Activated CD8-positive, alpha-beta T cell treated with anti-CD3 and anti-CD28 coated beads for 36 hours (primary cell): ENCODE data around the gene NOPCHAP1. TPM values are rescaled to one million over a fixed set of nuclear protein-coding genes. Genes with fewer than 3 reads are reported as not detected.

Experiments used
- ATAC-seq: fragments of 200-7000 bp; cut with Tn5 transposase; one replicate; pipeline ENCODE4 v1.10.0; 2021; ENCODE audit warnings: mild to moderate bottlenecking, moderate library complexity
- CTCF ChIA-PET: fragments of 350-600 bp; sonication (Branson Sonifier 250); formaldehyde crosslinking; loops from one replicate; lab custom pipeline; 2021; ENCODE audit warnings: antibody characterized with exemption; lab: Charles Lee
- POLR2A ChIA-PET: fragments of 350-600 bp; sonication (Branson Sonifier 250); formaldehyde crosslinking; loops from one replicate; lab custom pipeline; 2021; ENCODE audit warnings: antibody characterized with exemption; lab: Charles Lee
- DNase-seq: peaks from one replicate; pipeline ENCODE4 v3.0.0-alpha.2; 2020
- H3K27ac Mint-ChIP-seq: one replicate; pipeline ENCODE4 v1.8.0; 2021; ENCODE audit warnings: mild to moderate bottlenecking, mixed read lengths
- H3K27me3 Mint-ChIP-seq: one replicate; pipeline ENCODE4 v1.8.0; 2021; ENCODE audit warnings: mixed read lengths
- H3K36me3 Mint-ChIP-seq: one replicate; pipeline ENCODE4 v1.8.0; 2021; ENCODE audit warnings: low read depth, mixed read lengths
- H3K4me1 Mint-ChIP-seq: one replicate; pipeline ENCODE4 v1.8.0; 2021; ENCODE audit warnings: low read depth, mixed read lengths
- H3K4me3 Mint-ChIP-seq: one replicate; pipeline ENCODE4 v1.8.0; 2021; ENCODE audit warnings: mild to moderate bottlenecking, moderate library complexity, mixed read lengths
- H3K9me3 Mint-ChIP-seq: one replicate; pipeline ENCODE4 v1.8.0; 2021; ENCODE audit warnings: mixed read lengths
- CTCF ChIP-seq: fragments of 200-600 bp; IDR thresholded peaks from one replicate; pipeline ENCODE4 v1.8.0; 2022; ENCODE audit warnings: antibody characterized with exemption, mild to moderate bottlenecking
- intact Hi-C: fragments of 100-400 bp; cut with micrococcal nuclease; formaldehyde crosslinking; loops from one replicate; pipeline ENCODE4 v1.10.0; 2022
- total RNA-seq, 2 experiments: library from RNA; stranded (reverse); gene quantifications; one replicate each; pipeline ENCODE4 v1.2.3, GENCODE V29; 2021

NOPCHAP1 gene
- total RNA-seq, 2 experiments from 2014 or later, result 39.4 to 42.0 TPM

- Mint-ChIP-seq H3K36me3 (peaks cover 89% of the 10 kb centered on the region), H3K4me3 (no peak overlapping the region), H3K27ac (no peak overlapping the region), H3K27me3 (no peaks in the 10 kb centered on the region), H3K9me3 (peaks cover 2% of the 10 kb centered on the region), H3K4me1 (peaks cover 25% of the 10 kb centered on the region)
- intact Hi-C loops, result no loop called here
- CTCF ChIA-PET, result no interaction called here
- no peak for TF ChIP-seq CTCF
- ATAC-seq (no peak), DNase-seq (no peak)
- POLR2A ChIA-PET, result no interaction called here
Observed at GRCh38 chr12:104998423-104999346, 12.6 kb downstream of the NOPCHAP1 start.

DNA sequence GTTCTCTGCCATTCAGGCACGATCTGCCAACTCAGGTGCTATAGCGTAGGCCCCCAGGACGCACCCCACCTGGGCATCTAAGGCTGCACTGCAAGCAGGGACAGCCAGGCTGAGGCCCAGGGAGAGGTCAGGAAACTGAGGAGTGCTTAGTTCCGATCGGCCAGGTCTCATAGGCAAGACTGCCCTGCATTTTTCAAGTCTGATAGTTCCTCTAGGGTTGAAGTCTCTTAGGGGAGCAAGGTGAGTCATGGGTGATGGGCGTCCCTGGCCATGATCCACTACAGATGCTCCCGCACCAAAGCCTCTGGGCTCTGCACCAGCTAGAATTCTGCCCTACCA lies 13.2 kb downstream of the NOPCHAP1 start:
- H3K27me3 Mint-ChIP-seq, result no peaks in the 10 kb centered on the region
- no peak overlapping the region for H3K27ac Mint-ChIP-seq
- intact Hi-C loops, result no loop called here
- DNase-seq, result no peak
- CTCF ChIA-PET, result no interaction called here
- peaks cover 24% of the 10 kb centered on the region for H3K4me1 Mint-ChIP-seq
- H3K4me3 Mint-ChIP-seq, result no peak overlapping the region
- no peak for TF ChIP-seq CTCF
- no peak for ATAC-seq
- H3K9me3 Mint-ChIP-seq, result peaks cover 2% of the 10 kb centered on the region
- POLR2A ChIA-PET, result no interaction called here
- peaks cover 88% of the 10 kb centered on the region for H3K36me3 Mint-ChIP-seq

DNA sequence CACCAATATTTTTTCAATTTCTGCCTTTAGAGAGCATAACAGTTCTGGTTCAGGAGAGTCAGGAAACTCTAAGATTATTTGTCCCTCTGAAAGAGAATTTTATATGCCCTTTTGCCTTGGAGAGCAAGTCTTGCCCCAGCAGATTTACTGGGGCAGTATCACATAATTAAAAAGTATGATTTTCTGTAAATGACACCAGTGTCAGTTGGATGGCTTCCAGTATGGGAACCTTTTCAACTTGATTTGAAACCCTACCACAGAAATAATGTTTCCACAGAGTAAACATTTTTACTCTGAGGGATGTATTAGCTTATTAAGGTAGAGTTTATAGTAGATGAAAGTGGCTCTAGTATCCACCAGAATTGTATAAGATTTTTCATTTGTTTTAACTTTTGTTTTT lies 15.4 kb downstream of the NOPCHAP1 start:
- DNase-seq (no peak), ATAC-seq (no peak)
- Mint-ChIP-seq H3K36me3 (peaks cover 84% of the 10 kb centered on the region), H3K27ac (no peak overlapping the region), H3K4me1 (peaks cover 24% of the 10 kb centered on the region), H3K27me3 (no peaks in the 10 kb centered on the region), H3K4me3 (no peak overlapping the region), H3K9me3 (peaks cover 2% of the 10 kb centered on the region)
- CTCF ChIA-PET, result interaction anchor here (0.6 to 1.4 kb wide), 4 partner anchors 21 to 91 kb away, joined by 3 to 5 read pairs (median 4); no protein-coding TSS in a partner anchor
- POLR2A ChIA-PET, result no interaction called here
- intact Hi-C loops, result no loop called here
- no peak for TF ChIP-seq CTCF

DNA sequence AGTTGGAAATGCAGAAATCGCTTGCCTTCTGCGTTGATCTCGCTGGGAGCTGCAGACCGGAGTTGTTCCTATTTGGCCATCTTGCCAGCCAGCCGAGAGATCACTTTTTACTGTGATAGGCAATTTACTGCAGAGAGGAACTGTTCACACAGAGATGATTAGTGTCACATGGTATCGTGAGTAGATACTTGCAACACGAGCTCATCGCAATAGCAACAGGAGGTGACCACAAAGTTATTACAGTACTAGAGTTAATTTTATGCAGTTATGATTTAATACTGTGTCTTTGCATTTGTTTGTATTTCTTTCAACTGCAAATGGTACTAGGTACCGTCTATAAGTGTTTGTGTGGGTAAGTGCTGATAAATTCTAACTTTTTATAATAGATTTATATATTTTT lies 27.8 kb downstream of the NOPCHAP1 start:
- ATAC-seq (no peak), DNase-seq (no peak)
- no peaks in the 10 kb centered on the region for H3K27me3 Mint-ChIP-seq
- H3K4me3 Mint-ChIP-seq, result no peak overlapping the region
- H3K36me3 Mint-ChIP-seq, result peaks cover 70% of the 10 kb centered on the region
- ChIA-PET POLR2A (no interaction called here), CTCF (no interaction called here)
- peaks cover 16% of the 10 kb centered on the region for H3K9me3 Mint-ChIP-seq
- no peaks in the 10 kb centered on the region for H3K4me1 Mint-ChIP-seq
- TF ChIP-seq CTCF, result no peak
- H3K27ac Mint-ChIP-seq, result no peak overlapping the region
- intact Hi-C loops, result no loop called here

DNA sequence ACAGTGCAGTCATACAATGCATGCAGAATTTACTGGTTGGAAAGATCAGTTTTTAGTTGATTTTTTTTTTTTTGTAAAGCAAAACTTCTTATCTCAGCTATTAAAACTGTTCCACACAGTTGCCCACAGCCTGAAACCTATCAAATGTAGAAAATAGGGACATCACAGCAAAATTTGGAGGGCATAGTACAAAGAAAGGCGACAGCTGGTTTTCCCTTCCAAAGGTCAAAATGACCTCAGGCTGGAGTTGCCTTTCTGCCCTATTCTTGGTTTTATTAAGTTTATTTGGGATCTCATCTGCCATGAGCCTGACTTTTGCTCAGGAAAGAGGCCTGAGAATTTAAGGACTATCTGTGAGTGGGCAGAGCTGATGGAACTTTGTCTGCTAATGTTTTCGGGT lies 28.5 kb downstream of the NOPCHAP1 start:
- CTCF ChIA-PET, result interaction anchor here (1.0 kb wide), 1 partner anchor 39 kb away, joined by 3 read pairs; no protein-coding TSS in a partner anchor
- ATAC-seq (no peak), DNase-seq (no peak)
- Mint-ChIP-seq H3K27me3 (no peaks in the 10 kb centered on the region), H3K36me3 (peaks cover 62% of the 10 kb centered on the region), H3K9me3 (peaks cover 13% of the 10 kb centered on the region), H3K27ac (no peak overlapping the region), H3K4me3 (no peak overlapping the region), H3K4me1 (no peaks in the 10 kb centered on the region)
- TF ChIP-seq CTCF, result no peak
- POLR2A ChIA-PET, result no interaction called here
- intact Hi-C loops, result no loop called here
